H1 (cell line): ENCODE results near the gene MICU1. TPM values are rescaled to one million over a fixed set of nuclear protein-coding genes. Genes with fewer than 3 reads are reported as not detected.
A peak's percentile ranks its signal among the peaks of the same experiment; 100 is the strongest.

Experiments used
- CTCF ChIA-PET: fragments of 300-600 bp; sonication (Branson Sonifier 250); formaldehyde crosslinking; loops from one replicate; lab custom pipeline; 2021; ENCODE audit not compliant: partially characterized antibody; lab: Charles Lee
- POLR2A ChIA-PET: fragments of 300-600 bp; sonication (Branson Sonifier 250); formaldehyde crosslinking; loops from one replicate; lab custom pipeline; 2021; ENCODE audit warnings: inconsistent platforms; ENCODE audit not compliant: partially characterized antibody; lab: Charles Lee
- DNase-seq, 2 experiments: peaks; one replicate each; pipeline versions ENCODE4 v3.0.0 to v3.0.0-alpha.2; 2010 to 2022; ENCODE audit warnings: low spot score in 2 of 2, low read depth in 1 of 2, mixed read lengths in 1 of 2
- FAIRE-seq: peaks from 2 replicates; lab custom pipeline; 2011; peaks lifted over from hg19 to GRCh38; lab: Jason Lieb, UNC
- H2AFZ ChIP-seq: 2 replicates; pipeline ENCODE4 v1.8.1; 2012; ENCODE audit warnings: low read length, inconsistent platforms
- H2AK5ac ChIP-seq: 2 replicates; pipeline ENCODE4 v1.6.1; 2013; ENCODE audit warnings: low read depth, low read length
- H2BK120ac ChIP-seq: replicated peaks from 2 replicates; pipeline ENCODE3; 2013; ENCODE audit warnings: low read depth, low read length, inconsistent platforms
- H2BK12ac ChIP-seq: 2 replicates; pipeline ENCODE4 v1.6.1; 2013; ENCODE audit warnings: low read depth, low read length
- H2BK15ac ChIP-seq: 2 replicates; pipeline ENCODE4 v1.6.1; 2013; ENCODE audit warnings: low read length
- H2BK20ac ChIP-seq: 2 replicates; pipeline ENCODE4 v1.6.1; 2013; ENCODE audit warnings: low read length
- H2BK5ac ChIP-seq: 2 replicates; pipeline ENCODE4 v1.6.1; 2013; ENCODE audit warnings: low read depth, low read length
- H3K14ac ChIP-seq: 2 replicates; pipeline ENCODE4 v1.6.1; 2013; ENCODE audit warnings: inconsistent platforms; ENCODE audit not compliant: insufficient read length
- H3K18ac ChIP-seq: 2 replicates; pipeline ENCODE4 v1.6.1; 2013; ENCODE audit warnings: low read length; ENCODE audit errors: extremely low read depth
- H3K23ac ChIP-seq: 2 replicates; pipeline ENCODE4 v1.6.1; 2013; ENCODE audit warnings: inconsistent platforms; ENCODE audit not compliant: insufficient read length
- H3K23me2 ChIP-seq: 2 replicates; pipeline ENCODE4 v1.6.1; 2013; ENCODE audit warnings: low read depth, low read length
- H3K27ac ChIP-seq: 2 replicates; pipeline ENCODE4 v1.6.1; 2011; ENCODE audit warnings: low read depth, low read length, inconsistent platforms
- H3K27me3 ChIP-seq, 4 experiments: replicated peaks in 1 of 4; 1 replicate in 1 of 4; 2 replicates in 3 of 4; pipeline versions ENCODE4 v1.6.1 to v1.8.1; 2011 to 2013; ENCODE audit warnings: low read length in 3 of 4, mild to moderate bottlenecking in 3 of 4, inconsistent platforms in 2 of 4, mixed read lengths in 2 of 4, moderate library complexity in 1 of 4; ENCODE audit not compliant: control insufficient read depth in 3 of 4, insufficient read depth in 3 of 4; ENCODE audit errors: extremely low read depth in 1 of 4
- H3K36me3 ChIP-seq, 4 experiments: 2 replicates each; pipeline versions ENCODE4 v1.6.1 to v1.8.1; 2011 to 2013; ENCODE audit warnings: mild to moderate bottlenecking in 4 of 4, low read length in 3 of 4, moderate library complexity in 2 of 4, control low read depth in 1 of 4, inconsistent platforms in 1 of 4; ENCODE audit not compliant: insufficient read depth in 4 of 4, control insufficient read depth in 2 of 4
- H3K4ac ChIP-seq: replicated peaks from 2 replicates; pipeline ENCODE3; 2013; ENCODE audit warnings: low read length, low read depth, mixed read lengths, inconsistent platforms; ENCODE audit not compliant: insufficient read length
- H3K4me1 ChIP-seq, 4 experiments: replicated peaks in 1 of 4; 1 replicate in 1 of 4; 2 replicates in 3 of 4; pipeline versions ENCODE4 v1.6.1 to v1.8.1; 2011 to 2013; ENCODE audit warnings: low read length in 3 of 4, inconsistent platforms in 2 of 4, mixed read lengths in 1 of 4; ENCODE audit not compliant: insufficient read depth in 4 of 4, control insufficient read depth in 3 of 4
- H3K4me2 ChIP-seq, 2 experiments: 2 replicates each; pipeline versions ENCODE4 v1.6.1 to v1.8.1; 2011 to 2013; ENCODE audit warnings: low read depth in 2 of 2, low read length in 2 of 2, control low read depth in 1 of 2, inconsistent platforms in 1 of 2, mild to moderate bottlenecking in 1 of 2; ENCODE audit not compliant: insufficient read depth in 1 of 2
- H3K4me3 ChIP-seq, 4 experiments: fragments of 200-600, 300-600 bp in 1 of 4; sonication (generic), shearing (Covaris generic), sonication (Bioruptor Twin) in 1 of 4; 2 replicates each; pipeline versions ENCODE4 v1.5.1 to v1.8.1; 2011 to 2016; ENCODE audit warnings: low read length in 4 of 4, low read depth in 3 of 4, control low read depth in 2 of 4, inconsistent platforms in 2 of 4, mild to moderate bottlenecking in 2 of 4, mixed read lengths in 1 of 4, moderate library complexity in 1 of 4; ENCODE audit not compliant: insufficient read depth in 2 of 4; ENCODE audit errors: extremely low read depth in 1 of 4
- H3K56ac ChIP-seq: replicated peaks from 2 replicates; pipeline ENCODE3; 2013; ENCODE audit warnings: low read depth, mild to moderate bottlenecking, mixed read lengths, low read length, inconsistent platforms; ENCODE audit not compliant: insufficient read length
- H3K79me1 ChIP-seq: 2 replicates; pipeline ENCODE4 v1.6.1; 2013; ENCODE audit warnings: low read depth, low read length, control low read depth
- H3K79me2 ChIP-seq, 2 experiments: 2 replicates each; pipeline versions ENCODE4 v1.6.1 to v1.8.1; 2012 to 2013; ENCODE audit warnings: low read length in 2 of 2, mild to moderate bottlenecking in 2 of 2, inconsistent platforms in 1 of 2; ENCODE audit not compliant: insufficient read depth in 2 of 2, control insufficient read depth in 1 of 2
- H3K9ac ChIP-seq, 4 experiments: replicated peaks in 1 of 4; 1 replicate in 1 of 4; 2 replicates in 3 of 4; pipeline versions ENCODE4 v1.6.1 to v1.8.1; 2011 to 2013; ENCODE audit warnings: low read depth in 3 of 4, low read length in 3 of 4, control low read depth in 2 of 4, mild to moderate bottlenecking in 2 of 4, moderate library complexity in 2 of 4, inconsistent platforms in 1 of 4; ENCODE audit errors: extremely low read depth in 1 of 4
- H3K9me3 ChIP-seq, 2 experiments: 2 replicates each; pipeline versions ENCODE4 v1.6.1 to v1.8.1; 2012 to 2013; ENCODE audit warnings: mild to moderate bottlenecking in 2 of 2, moderate library complexity in 2 of 2, control low read depth in 1 of 2, inconsistent platforms in 1 of 2, low read depth in 1 of 2, low read length in 1 of 2, mixed read lengths in 1 of 2; ENCODE audit not compliant: insufficient read depth in 2 of 2
- H4K20me1 ChIP-seq, 2 experiments: replicated peaks in 1 of 2; 2 replicates each; pipeline versions ENCODE3 to v1.8.1; 2011 to 2013; ENCODE audit warnings: inconsistent platforms in 2 of 2, low read length in 2 of 2, mild to moderate bottlenecking in 1 of 2; ENCODE audit not compliant: insufficient read depth in 2 of 2, control insufficient read depth in 1 of 2
- H4K5ac ChIP-seq: 2 replicates; pipeline ENCODE4 v1.6.1; 2013; ENCODE audit warnings: low read length, low read depth, mixed read lengths, inconsistent platforms; ENCODE audit not compliant: insufficient read length
- H4K8ac ChIP-seq: 2 replicates; pipeline ENCODE4 v1.8.0; 2013; ENCODE audit warnings: mild to moderate bottlenecking, moderate library complexity, low read length, inconsistent platforms; ENCODE audit not compliant: insufficient read depth; ENCODE audit errors: extremely low read depth
- H4K91ac ChIP-seq: replicated peaks from 2 replicates; pipeline ENCODE3; 2013; ENCODE audit warnings: low read length, mixed read lengths, inconsistent platforms; ENCODE audit not compliant: insufficient read length
- BRCA1 ChIP-seq: IDR thresholded peaks from 2 replicates; pipeline ENCODE4 v1.6.1; 2012; ENCODE audit warnings: low read depth, low read length, improper control_type of control experiment
- E2F6 ChIP-seq: IDR thresholded peaks from 2 replicates; pipeline ENCODE4 v1.6.1; 2012; ENCODE audit warnings: inconsistent platforms
- HDAC2 ChIP-seq, 2 experiments: fragments of 300-600 bp in 1 of 2; sonication (generic) in 1 of 2; IDR thresholded peaks; 2 replicates each; pipeline ENCODE4 v1.6.1; 2011 to 2012; ENCODE audit warnings: low read depth in 2 of 2, low read length in 2 of 2, mild to moderate bottlenecking in 2 of 2, moderate library complexity in 2 of 2, borderline replicate concordance in 1 of 2, inconsistent platforms in 1 of 2
- JUND ChIP-seq: IDR thresholded peaks from 2 replicates; pipeline ENCODE4 v1.6.1; 2011; ENCODE audit warnings: mild to moderate bottlenecking, improper control_type of control experiment, low read length
- KDM1A ChIP-seq: fragments of 200-600, 300-600 bp; sonication (generic); IDR thresholded peaks from 2 replicates; pipeline ENCODE4 v1.7.1; 2016; ENCODE audit warnings: mild to moderate bottlenecking, low read length, borderline replicate concordance
- NANOG ChIP-seq: IDR thresholded peaks from 2 replicates; pipeline ENCODE4 v1.6.1; 2011; ENCODE audit warnings: low read length, low read depth, mild to moderate bottlenecking, inconsistent platforms; ENCODE audit not compliant: insufficient read depth, poor library complexity, severe bottlenecking
- POLR2AphosphoS5 ChIP-seq: IDR thresholded peaks from 2 replicates; pipeline ENCODE4 v1.6.1; 2011; ENCODE audit warnings: low read depth, low read length
- POU5F1 ChIP-seq: IDR thresholded peaks from 2 replicates; pipeline ENCODE4 v1.6.1; 2011; ENCODE audit warnings: low read depth, mild to moderate bottlenecking, low read length, moderate library complexity
- RFX5 ChIP-seq: IDR thresholded peaks from 2 replicates; pipeline ENCODE4 v1.6.1; 2011; ENCODE audit warnings: low read depth, low read length, improper control_type of control experiment, borderline replicate concordance
- SIX5 ChIP-seq: IDR thresholded peaks from 2 replicates; pipeline ENCODE4 v1.6.1; 2011; ENCODE audit warnings: mild to moderate bottlenecking, low read depth, low read length
- SUZ12 ChIP-seq: fragments of 200-600 bp; sonication (generic); IDR thresholded peaks from 2 replicates; pipeline ENCODE4 v1.6.1; 2012; ENCODE audit warnings: mild to moderate bottlenecking, inconsistent platforms, low read length, moderate library complexity, mixed read lengths
- USF2 ChIP-seq: IDR thresholded peaks from 2 replicates; pipeline ENCODE4 v1.6.1; 2011; ENCODE audit warnings: low read length, improper control_type of control experiment
- ZNF274 ChIP-seq: IDR thresholded peaks from 2 replicates; pipeline ENCODE4 v1.7.0; 2012; ENCODE audit warnings: low read length, borderline replicate concordance; ENCODE audit errors: extremely low read depth
- WGBS, 2 experiments: shearing (Covaris generic) in 1 of 2; methylation state at CpG; one replicate each; pipeline versions ENCODE4 v1.1.6 to v1.1.7; 2013 to 2015; ENCODE audit warnings: low lambda C conversion rate in 2 of 2, mixed read lengths in 2 of 2, inconsistent platforms in 1 of 2, low coverage in 1 of 2, missing lambda C conversion rate in 1 of 2; ENCODE audit not compliant: insufficient replicate concordance in 2 of 2, insufficient coverage in 1 of 2, insufficient read length in 1 of 2; ENCODE audit errors: extremely low coverage in 1 of 2, missing lambda C conversion rate in 1 of 2; 5-methylcytosine and 5-hydroxymethylcytosine counted together
- polyA plus RNA-seq, 7 experiments: library from polyadenylated mRNA; depleted of rRNA in 3 of 7; stranded (reverse) in 5 of 7; unstranded in 2 of 7; fragments of >200 nt in 5 of 7; fragments of 200-250 nt in 2 of 7; gene quantifications; 1 replicate in 5 of 7; 2 replicates in 1 of 7; 4 replicates in 1 of 7; pipeline versions ENCODE4 v1.2.1 to v1.2.3, GENCODE V29; 2011 to 2013; ENCODE audit warnings: missing spikeins in 2 of 7, mixed read lengths in 2 of 7
- total RNA-seq: library from RNA; stranded (reverse); fragmentation: NEBNext Ultra II Directional; extraction: Animal tissue kit (Norgen Biotek cat#: 25700); gene quantifications from 2 replicates; pipeline ENCODE4 v1.2.1, GENCODE V29; 2021

The MICU1 gene
- total and polyA plus RNA-seq, 2 of the 8 experiments (the other 6 are each of a cell fraction or from before 2014, with no cell fraction given) = 18.0 to 36.7 TPM

GRCh38 chr10:72484521-72484920, 141.4 kb downstream of the MICU1 start:
- 95% methylated on average over 3 of the region's 3 CpGs; no CpG with 5 or more reads in 1 of the 2 experiments for WGBS, 2 experiments
- POLR2A ChIA-PET = no interaction called here
- TF ChIP-seq E2F6 (no peak), ZNF274 (no peak), USF2 (no peak), SIX5 (no peak), POLR2AphosphoS5 (no peak), BRCA1 (no peak), KDM1A (no peak), RFX5 (no peak), HDAC2 (IDR thresholded peaks at IDR 0.05; ENCODE audit: borderline replicate concordance in 1 of 2, low read depth in 2 of 2, low read length in 2 of 2) (no peak), JUND (no peak), NANOG (no peak), POU5F1 (no peak), SUZ12 (no peak)

More at GRCh38 chr10:72484521-72484920, 141.4 kb downstream of the MICU1 start:
- Histone ChIP-seq H2AK5ac (no peak overlapping the region), H2AFZ (no peak overlapping the region), H4K91ac (no peak overlapping the region), H2BK5ac (no peak overlapping the region), H3K14ac (no peak overlapping the region), H2BK120ac (no peak overlapping the region), H3K23me2 (no peaks in the 10 kb centered on the region), H3K79me2 (no peaks in the 10 kb centered on the region), H3K9ac (no peak overlapping the region), H3K36me3 (no peaks in the 10 kb centered on the region), H2BK15ac (no peak overlapping the region), H2BK12ac (no peak overlapping the region), H2BK20ac (no peak overlapping the region), H3K4me1 (0 out of 7 replicates have a peak, but pooled peaks cover 0 to 4% (median 0%) of the 10 kb centered on the region in 4 experiments), H3K79me1 (no peaks in the 10 kb centered on the region), H3K56ac (no peak overlapping the region), H3K4ac (no peak overlapping the region), H3K23ac (peak overlapping the region; percentile 28), H3K4me2 (no peak overlapping the region), H3K27ac (no peak overlapping the region), H4K20me1 (peaks cover 0 to 2% of the 10 kb centered on the region in 2 experiments), H3K4me3 (no peak overlapping the region), H3K18ac (no peak overlapping the region), H3K27me3 (no peaks in the 10 kb centered on the region), H4K8ac (no peak overlapping the region), H3K9me3 (no peaks in the 10 kb centered on the region), H4K5ac (no peak overlapping the region)
- CTCF ChIA-PET = interaction anchor here (1.2 kb wide), 1 partner anchor 119 kb away, joined by 3 read pairs; no protein-coding TSS in a partner anchor
- no peak for DNase-seq
- FAIRE-seq = no peak
